Measurements from ENCODE around the gene GRK5.
"Not testable (repeated sequence)": the region's sequence is repeated elsewhere in the genome, so short reads cannot be mapped to it uniquely, and the experiment has no call there.

GRK5 gene

DNA sequence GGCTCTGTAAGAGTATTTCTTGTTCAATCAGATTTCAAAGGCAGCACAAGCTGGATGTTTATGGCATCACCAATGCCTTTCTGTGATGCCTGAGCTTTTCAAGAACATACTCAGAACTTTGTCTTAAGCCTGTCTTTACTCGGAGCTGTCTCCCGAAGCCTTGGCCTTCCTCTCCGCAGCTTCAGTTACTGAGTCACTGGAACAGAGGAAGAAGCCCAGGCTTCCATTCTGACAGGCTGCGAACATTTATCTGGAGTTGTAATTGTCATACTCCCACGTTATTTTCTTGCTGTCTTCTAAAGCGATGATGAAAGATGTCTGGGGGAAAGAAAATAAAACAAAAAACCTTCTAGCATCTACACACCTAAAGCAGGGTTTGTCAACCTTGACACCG, 43.9 kb downstream of the GRK5 start:
- no peak for DNase-seq (ENCODE audit: low read depth)

DNA sequence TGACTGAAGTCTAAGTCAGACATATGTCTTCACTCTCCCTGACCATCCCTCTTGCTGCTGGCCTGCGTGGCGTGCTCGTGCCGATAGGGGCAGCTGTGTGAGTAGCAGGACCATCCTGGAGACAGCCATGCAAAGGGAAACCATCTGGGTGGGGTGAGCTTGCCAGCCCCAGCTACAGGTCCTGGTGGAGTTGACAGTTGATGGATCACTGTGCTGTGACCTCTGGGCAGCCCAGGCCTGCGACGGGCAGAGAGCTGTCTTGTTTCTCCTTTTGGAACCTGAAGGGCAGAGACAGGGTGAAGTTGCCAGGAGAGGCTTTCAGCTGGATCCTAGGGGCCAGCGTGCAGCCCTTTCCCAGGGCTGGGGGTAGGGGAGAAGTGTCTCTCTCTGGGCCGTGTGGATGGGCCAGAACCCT, 44.7 kb downstream of the GRK5 start:
- no peak for DNase-seq (ENCODE audit: low read depth)

DNA sequence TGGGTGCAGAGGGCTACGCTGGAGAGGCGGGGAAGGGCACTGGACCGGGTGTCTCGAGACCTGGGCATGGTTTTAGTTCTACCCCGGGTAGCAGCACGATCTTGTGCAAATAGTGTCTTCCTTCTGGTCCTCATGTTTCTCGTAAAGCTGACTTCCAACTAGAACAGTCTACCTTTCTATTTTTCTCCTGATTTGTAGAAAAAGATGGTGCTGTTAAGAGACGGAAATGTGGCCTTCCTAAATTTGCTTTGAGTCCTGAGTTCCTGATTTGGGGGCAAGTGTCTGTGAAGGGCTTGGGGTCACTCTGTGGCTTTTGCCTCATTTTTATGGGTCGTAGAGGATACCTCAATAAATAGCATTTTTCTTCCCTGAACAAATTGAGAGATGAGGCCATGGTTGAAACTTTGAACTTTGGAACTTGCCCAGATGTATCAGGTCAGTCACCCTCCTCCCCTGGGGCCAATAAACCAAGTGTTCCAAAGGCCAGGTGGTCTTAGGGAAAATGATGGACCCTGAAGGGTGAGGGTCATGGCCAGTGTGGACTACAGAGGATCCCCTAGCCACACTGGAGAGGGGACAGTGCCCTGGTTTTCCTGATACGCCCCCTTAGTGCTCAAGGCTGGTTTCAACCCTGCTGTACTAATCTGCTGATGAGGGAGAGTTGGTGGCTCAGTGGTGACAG, 45.2 kb downstream of the GRK5 start:
- no peak for DNase-seq (ENCODE audit: low read depth)

DNA sequence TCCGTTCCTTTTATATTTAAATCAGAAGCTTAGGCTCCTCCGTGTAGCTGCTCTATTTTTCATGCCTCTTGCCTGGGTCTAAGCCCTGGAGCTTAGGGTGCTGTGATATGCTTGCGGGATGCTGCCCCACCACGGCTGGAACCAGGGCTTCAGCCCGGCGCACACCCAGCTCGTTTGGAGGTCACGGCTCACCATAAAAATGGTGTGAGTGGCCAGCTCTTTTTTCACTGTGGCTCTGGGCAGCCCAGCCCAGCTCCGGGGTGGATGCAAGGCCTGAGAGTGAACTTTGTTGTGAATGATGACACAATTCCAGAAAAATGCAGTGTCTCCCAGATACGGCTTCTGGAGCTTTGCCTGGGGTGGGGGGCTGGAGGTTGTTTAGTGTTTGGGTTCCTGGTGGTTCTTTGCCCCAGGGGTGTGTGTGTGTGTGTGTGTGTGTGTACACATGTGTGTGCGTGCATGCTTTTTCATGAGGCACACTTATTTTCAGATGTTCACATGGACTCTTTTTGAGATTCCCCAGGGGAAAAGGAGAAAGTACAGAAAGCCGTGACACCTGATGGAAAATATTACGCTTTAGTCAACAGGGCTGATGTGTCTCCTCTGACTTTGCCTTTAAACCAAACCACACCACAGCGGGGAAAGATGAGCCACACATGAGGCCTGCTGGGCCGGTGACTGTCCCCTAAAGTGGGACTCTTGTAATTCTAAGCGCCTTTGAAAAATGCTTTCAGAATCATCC, 46.2 kb downstream of the GRK5 start:
- no peak for DNase-seq (ENCODE audit: low read depth)

DNA sequence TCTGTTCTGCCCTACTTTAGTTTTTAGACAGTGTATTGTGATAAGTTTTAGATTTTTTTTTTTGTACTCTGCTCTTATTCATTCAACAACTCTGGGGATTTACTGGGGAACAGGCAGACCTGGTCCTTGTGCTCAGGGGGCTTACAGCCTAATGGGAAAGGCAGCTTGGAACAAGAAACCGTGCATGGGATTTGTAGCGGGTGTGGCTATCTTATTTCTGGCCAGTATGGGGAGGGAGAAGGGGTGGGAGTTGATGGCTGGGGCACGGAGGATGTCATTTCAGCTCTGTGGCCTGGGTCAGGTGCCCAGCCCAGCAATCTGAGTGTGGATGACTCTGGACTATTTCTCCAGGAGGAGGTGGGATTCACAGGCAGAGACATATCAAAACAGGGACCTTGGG, 47.0 kb downstream of the GRK5 start:
- DNase-seq (ENCODE audit: low read depth), result no peak

DNA sequence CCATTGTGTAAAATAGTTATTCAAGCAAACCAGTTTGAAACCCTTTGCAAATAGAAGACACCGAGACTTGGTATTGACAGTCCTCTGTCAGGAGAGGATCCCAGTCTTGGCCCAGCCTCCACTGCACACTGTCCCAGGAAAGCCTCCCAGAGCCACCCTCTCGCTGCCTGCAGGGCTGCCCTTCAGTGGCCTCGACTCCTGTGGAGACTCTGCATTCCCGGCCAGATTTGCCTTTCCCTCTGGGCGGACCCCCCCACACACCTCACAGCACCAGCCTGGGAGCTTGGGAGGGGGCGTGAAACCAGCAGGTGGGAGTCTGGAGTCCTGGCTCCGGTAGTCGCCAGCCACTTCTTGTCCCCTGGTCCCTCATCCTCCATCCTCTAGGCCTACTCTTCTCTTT, 48.7 kb downstream of the GRK5 start:
- no peak for DNase-seq (ENCODE audit: low read depth)

DNA sequence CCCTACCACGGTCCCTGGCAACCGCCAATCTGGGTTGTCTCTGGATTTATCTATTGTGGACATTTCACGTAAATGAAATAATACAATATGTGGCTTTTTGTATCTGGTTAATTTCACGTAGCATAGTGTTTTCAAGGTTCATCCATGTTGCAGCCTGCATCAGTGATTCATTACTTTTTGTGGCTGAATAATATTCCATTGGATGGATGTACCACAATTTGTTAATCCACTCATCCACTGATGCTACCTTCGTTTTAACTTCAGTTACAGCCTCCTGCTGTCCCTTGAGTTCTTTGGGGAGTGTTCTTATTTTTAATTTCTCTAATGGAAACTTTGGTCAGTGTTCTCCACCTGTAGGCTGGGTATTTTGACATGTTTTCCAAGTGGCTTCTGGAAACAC, 49.5 kb downstream of the GRK5 start:
- DNase-seq (ENCODE audit: low read depth), result no peak

DNA sequence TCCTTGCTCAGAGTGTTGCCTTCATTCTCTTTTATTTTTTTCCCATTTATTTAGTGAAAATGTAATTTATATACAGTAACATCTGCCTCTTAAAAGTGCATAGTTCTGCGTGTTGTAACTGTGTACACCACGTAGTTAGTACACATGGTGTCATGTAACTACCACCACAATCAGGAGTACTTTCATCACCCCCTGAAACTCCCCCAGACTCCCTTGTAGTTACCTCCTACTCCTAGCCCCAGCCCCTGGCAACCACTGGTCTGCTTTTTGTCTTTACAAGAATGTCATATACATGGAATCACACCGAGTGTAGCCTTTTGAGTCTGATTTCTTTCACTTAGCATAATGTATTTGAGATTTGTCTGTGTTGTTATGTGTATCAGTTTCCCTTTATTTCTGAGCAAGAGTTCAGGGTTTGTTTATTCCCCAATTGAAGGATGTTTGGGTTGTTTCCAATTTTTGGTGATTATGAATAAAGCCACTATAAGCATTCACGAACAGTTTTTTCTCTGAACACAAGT, 50.6 kb downstream of the GRK5 start:
- DNase-seq (ENCODE audit: low read depth), result no peak

DNA sequence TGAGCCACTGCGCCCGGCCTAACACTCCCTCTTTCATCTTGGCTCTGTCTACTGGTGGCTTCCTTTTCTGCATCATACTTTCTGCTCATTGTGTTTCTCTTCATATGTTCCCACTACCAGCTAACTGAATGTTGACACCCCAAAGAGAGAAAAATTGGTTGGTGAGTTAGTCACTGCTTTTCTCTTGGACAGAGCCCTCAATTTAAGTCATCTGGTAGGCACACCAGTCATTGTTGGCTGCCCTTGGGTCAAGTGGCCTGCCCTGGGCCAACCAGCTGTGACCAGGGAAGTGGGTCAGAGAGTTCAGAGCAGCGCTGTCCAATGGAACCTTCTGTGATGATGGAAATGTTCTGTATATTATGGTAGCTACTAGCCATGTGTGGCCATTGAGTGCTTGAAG, 52.0 kb downstream of the GRK5 start:
- no peak for DNase-seq (ENCODE audit: low read depth)

DNA sequence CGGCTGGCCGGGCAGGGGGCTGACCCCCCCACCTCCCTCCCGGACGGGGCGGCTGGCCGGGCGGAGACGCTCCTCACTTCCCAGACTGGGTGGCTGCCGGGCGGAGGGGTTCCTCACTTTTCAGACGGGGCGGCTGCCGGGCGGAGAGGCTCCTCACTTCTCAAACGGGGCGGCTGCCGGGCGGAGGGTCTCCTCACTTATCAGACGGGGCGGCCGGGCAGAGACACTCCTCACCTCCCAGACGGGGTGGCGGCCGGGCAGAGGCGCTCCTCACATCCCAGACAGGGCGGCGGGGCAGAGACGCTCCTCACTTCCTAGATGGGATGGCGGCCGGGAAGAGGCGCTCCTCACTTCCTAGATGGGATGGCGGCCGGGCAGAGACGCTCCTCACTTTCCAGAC, 53.6 kb downstream of the GRK5 start:
- DNase-seq (ENCODE audit: low read depth), result not testable (repeated sequence)

DNA sequence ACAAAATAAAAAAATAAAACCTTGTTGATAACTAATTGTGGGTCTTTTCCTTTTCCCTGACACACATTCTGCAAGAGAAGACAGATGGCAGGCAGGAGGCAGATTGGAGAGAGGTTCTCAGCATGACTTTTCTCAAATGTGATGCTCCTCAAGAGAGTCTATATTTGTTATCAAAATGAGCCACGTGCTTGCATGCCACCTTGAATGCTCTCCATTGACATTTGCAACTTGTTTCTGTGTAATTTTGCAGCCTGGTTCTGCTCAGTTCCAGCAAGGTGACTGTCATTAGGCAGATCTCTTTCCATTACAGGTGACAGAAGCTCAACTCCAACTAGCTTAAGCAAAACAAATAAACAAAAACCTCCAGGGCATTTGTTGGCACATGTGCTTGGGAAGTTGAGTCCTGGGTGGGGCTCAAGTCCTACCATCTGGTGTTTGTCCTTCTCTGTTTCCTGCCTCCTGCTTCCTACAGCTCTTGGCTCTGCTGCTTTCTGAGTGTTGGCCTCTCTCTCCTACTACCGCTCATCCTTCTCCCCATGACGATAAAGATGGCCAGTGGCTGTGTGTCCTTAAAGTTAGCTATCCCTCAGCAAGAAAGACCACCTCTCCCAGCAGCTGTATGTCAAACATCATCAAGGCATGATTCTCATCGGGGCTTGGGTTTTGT, 56.7 kb downstream of the GRK5 start:
- DNase-seq (ENCODE audit: low read depth), result no peak

DNA sequence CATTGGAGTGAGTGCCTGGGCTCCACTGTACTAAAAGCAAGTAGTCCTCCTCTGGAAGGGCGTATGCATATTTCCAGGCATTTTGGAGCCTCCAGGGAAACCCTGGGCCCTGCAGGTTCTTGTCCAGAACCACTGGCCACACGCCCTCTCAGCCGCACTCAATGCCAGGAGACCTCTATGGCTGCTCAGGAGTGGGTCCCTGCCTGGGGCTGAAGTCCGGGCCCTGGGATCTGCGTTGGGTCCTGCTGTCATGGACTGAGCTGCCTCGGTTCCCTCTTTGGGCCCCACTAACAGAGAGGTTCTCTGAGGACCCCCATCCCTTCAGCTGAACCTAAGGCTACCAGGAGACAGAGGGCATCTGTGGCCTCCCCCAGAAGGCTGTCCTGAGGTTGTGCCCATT, 58.3 kb downstream of the GRK5 start:
- no peak for DNase-seq (ENCODE audit: low read depth)

DNA sequence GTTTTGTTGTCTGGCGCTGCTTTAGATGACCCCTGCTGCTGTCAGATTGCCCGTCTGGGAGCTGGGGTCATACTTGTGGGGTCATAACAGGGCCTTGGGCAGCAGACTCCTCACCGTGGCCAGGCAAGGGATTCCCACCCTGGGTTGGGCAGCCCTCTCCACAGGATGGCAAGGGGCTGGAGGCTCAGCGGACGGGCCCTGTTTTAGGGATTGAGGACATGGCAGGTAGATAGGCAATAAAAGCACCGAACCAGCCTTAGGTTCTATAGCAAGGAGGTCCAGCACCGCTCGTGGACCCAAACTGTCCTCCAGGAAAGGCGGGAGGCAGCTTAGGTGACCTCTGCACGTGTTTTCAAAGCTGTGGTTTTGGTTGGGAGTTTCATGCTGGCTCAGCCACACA, 60.0 kb downstream of the GRK5 start:
- DNase-seq (ENCODE audit: low read depth), result no peak

DNA sequence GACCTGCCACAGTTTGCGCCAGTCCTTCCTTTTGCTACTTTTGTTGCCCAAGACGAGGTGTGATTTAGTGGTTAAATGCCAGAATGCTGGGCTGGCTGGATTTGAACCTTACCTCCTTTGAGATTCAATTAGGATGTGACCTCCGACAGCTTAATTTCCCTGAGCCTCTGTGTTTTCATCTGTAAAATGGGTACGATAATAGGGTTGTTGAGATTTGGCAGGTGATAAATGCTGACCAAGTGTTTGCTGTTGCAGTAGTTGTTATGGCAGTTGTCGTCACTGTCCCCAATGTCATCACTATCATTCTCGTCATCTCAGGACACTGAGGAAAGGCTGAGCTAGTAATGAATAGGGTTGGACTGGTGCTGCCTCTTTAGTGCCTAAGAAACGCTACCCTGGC, 61.1 kb downstream of the GRK5 start:
- DNase-seq (ENCODE audit: low read depth), result no peak

DNA sequence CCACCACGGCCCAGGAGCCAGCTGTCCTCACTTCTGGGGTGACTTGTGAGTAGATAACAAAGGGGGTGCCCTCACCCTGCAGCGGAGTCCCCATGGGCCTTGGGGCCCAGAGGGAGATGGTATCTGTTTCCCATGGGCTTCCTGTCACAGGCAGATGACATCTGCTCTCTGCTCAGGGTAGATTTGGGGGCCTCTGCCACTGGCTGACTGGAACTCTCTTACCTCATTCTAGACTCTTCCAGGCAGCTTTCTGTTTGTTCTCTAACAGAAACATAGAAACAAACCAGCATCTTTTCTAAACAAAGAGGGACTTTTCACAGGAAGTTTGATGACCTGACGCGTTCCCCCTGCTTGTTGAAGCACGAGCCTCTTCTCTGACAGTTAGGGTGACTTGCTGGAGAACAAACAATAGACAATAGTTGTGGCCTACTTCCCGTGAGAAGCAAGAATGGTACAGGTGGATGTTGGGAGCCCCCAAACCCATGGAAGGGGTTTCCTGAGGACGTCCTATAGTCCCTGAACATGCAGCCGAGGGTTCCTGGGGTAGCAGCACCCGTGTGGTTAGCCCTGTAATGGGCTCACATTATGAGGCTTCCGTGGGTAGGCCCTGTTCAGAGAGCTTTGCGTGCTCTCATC, 61.6 kb downstream of the GRK5 start:
- peak; percentile 54 for DNase-seq (ENCODE audit: low read depth)

DNA sequence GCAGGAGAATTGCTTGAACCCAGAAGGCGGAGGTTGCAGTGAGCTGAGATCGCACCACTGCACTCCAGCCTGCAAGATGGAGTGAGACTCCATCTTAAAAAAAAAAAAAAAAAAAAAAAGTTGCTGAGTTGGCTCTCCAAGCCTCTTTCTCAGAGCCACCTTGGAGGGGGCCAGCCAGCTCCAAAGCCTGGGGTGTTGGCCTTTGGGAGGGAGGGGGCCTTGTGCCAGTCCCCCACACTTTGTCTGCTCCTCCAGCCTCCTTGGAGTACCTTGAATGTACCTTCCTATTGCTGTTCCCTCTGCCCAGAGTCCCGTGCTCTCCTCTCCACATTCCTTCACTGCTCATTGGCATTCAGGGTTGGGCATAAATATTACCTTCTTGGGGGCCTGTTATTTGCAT, 62.4 kb downstream of the GRK5 start:
- DNase-seq (ENCODE audit: low read depth), result no peak

DNA sequence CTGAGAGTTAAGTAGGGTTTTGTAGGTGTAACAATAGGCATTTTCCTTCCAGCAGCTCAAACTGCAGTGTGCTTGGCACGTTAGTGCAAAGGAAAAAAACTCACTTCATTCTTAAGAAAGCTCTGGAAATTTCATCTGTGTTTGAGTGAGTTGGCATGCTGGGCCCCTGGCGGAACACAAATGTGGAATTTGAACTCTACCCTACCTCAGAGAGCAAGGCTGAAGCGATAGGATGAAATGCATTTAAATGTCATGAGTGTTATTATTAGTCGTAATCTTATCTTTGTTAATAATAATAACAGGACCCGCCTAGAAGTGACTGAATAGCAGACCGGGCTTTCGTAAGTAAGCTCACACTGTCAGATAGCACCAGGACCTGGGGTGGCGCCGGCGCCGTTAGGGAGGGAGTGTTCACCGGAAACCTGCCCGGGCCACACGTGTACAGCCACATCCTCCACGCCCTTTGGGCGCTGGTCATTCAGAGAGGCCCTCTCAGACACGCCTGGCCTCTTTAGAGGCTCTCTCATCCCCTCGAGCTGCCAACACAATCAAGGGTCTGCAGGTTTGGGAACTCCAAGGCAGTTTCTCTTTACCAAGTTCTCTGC, 63.5 kb downstream of the GRK5 start:
- DNase-seq (ENCODE audit: low read depth), result peak; percentile 29

DNA sequence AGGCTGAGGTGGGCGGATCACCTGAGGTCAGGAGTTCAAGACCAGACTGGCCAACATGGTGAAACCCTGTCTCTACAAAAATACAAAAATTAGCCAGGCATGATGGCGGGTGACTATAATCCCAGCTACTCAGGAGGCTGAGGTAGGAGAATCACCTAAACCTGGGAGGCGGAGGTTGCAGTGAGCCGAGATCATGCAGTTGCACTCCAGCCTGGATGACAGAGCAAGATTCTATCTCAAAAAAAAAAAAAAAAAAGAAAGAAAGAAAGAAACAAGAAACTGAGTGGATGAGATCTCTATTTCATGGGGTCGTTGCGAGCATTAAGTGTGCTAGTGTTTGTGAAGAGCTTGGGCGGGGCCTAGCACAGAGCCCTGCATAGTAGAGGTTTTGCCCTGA, 65.0 kb downstream of the GRK5 start:
- DNase-seq (ENCODE audit: low read depth), result not testable (repeated sequence)

DNA sequence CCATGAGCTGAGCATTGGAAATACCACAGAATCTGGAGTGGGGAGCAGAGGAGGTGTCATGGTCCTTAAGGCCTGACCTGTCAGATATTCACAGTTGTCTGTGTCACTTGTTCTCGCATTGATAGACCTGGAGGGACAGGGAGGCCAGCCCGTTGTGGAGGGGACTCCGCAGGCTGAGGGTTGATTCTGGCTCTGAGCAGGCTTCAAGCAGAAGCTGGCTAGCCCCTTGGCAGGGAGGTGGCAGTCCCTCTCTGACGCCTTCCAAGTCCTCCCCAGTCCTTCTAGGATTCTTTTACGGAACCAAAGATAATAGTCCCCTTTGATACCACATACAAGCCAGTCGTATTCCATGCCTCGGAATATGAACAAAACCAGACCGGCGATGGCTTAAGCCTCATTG, 65.4 kb downstream of the GRK5 start:
- DNase-seq (ENCODE audit: low read depth), result no peak

DNA sequence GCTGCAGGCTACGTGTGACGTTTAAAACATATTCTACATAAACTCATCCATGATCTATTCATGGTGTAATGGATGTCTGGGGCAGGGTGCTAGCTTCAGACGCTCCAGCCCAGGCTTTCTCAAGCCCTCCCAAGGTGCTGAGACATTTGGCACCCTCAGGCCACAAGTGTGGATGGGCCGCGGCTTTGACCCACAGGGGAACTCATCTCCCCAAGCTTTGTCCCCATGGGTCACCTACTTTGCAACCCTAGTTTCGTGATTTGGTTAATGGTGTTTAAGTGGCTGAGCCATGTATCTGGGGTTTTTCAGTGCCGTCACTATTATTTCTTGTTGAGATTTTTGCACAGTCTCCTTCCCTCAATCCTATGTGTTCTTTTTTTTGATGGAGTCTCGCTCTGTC, 66.0 kb downstream of the GRK5 start:
- DNase-seq (ENCODE audit: low read depth), result no peak

DNA sequence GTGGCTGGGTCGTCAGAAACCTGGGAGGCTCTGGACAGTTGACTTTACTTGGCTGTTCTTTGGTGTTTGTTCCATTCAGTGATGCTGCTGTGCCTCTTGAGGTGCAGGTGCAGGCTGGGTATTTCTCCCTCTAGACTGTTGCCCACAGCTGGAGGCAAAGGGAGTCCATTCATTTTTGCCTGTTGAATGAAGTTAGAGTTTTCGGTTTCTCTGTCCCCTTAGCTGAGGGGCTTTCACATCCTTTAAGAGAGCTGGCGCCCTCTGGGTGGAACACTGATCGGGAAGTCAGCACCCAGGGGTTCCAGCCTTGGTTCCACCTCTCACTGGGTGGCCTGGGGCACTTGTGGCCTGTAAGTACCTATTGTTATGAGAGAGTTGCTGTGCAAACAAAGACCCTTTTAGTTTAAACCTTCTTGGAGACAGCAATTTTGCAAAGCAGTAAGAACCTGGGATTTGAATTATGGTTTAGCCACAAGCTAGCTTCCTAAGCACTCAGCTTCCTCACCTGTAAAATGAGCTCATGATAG, 67.2 kb downstream of the GRK5 start:
- no peak for DNase-seq (ENCODE audit: low read depth)

DNA sequence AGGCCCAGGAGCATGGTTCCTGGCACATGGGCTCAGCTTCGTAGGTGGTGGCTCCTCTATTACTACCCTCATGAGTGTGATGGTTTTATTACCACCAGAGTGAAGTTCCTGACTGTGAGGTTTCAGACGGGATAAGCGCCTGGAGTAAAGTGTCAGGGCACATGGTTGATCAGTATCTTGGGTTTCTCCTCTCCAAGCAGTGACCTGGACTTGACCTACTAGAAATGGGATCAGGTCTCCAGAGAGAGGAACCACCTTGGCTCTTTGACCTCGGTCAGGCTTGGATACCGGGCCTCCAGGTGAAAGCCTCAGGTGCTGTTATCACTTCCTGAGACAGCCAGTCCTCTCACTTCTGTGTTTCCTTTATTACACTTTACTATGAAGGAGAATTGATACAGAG, 67.7 kb downstream of the GRK5 start:
- no peak for DNase-seq (ENCODE audit: low read depth)
